ENCODE data around the gene EXOC3L4.
"Not testable (repeated sequence)": the region's sequence is repeated elsewhere in the genome, so short reads cannot be mapped to it uniquely, and the experiment has no call there.

EXOC3L4 gene

DNA sequence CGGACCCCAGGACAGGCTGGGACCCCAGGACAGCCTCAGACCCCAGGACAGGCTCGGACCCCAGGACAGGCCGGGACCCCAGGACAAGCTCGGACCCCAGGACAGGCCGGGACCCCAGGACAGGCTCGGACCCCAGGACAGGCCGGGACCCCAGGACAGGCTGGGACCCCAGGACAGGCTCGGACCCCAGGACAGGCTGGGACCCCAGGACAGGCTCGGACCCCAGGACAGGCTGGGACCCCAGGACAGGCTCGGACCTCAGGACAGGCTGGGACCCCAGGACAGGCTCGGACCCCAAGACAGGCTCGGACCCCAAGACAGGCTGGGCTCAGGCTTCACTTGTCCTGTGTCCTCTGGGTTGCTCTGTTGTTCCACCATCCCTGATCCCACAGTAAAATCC lies 60.9 kb downstream of the EXOC3L4 start:
- H3K4me1 Mint-ChIP-seq, H3K27ac Mint-ChIP-seq, H3K27me3 Mint-ChIP-seq, H3K9me3 Mint-ChIP-seq, H3K36me3 Mint-ChIP-seq, H3K4me3 Mint-ChIP-seq: not testable (repeated sequence)

DNA sequence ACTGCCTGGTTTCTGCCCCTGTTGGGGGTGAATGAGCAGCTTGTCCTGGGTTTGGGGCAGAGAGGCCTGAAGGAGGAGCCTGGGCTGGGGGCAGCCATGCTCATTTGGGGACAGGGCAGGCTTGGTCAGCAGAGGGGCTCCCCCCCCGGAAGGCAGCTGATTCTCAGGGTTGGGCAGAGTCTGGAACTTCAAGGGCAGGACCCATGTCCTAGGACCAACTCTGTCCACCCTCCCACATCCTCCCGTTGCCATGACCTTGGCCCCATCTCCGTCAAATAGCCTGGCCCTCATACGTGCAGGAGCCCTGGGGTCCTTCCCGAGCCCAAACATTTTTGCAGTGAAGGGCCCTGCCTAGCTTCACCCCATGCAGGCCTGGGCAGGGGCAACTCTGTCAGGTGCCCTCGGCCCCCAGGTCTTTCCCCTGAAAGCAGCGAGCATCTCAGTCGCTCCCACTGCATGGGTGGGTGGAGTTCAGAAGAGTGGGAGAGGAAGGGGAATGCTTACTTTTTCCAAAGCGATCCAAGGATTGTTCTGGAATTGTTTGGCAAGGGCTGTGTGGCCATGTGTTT lies 61.4 kb downstream of the EXOC3L4 start:
- Mint-ChIP-seq H3K27me3 (no peaks in the 10 kb centered on the region), H3K9me3 (no peaks in the 10 kb centered on the region), H3K27ac (no peak overlapping the region), H3K4me3 (no peak overlapping the region), H3K4me1 (peaks cover 2% of the 10 kb centered on the region), H3K36me3 (no peaks in the 10 kb centered on the region)

DNA sequence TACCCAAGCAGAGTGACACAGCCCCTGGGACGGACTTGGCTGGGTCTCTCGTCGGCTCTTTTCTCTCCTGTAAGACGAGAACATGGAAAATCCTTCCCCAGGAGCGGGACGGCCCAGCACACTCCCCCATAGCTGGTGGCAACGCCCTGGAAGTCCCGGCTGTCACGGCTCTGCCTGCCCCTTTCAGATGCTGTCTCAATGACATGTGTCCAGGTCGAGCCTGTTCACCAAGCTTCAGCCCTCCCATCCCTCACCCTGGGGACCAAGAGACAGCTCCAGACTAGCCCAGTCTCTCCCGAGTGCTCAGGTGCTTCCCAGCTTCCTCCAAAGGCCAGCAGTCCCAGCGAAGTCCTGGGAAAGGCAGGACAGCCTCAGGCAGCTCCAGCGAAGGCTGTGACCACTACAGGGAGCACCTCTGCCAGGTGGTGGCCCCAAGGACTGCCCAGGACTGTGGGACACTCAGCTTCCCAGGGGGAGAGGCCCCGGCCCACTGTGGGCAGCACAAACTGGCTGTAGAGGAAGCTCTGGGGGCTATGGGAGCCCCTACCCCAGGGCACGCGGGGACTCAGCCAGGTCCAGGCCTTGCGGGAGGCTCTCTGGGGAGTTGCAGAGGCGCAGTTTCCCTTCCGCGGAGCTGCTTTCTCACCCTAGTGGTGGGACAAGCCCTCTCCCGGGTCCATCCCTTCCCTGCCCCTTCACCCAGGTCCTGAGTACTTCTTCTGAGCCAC lies 62.3 kb downstream of the EXOC3L4 start:
- no peak overlapping the region for H3K4me3 Mint-ChIP-seq
- H3K27ac Mint-ChIP-seq, result no peak overlapping the region
- H3K36me3 Mint-ChIP-seq, result no peaks in the 10 kb centered on the region
- H3K27me3 Mint-ChIP-seq, result no peaks in the 10 kb centered on the region
- H3K9me3 Mint-ChIP-seq, result no peaks in the 10 kb centered on the region
- peaks cover 4% of the 10 kb centered on the region for H3K4me1 Mint-ChIP-seq

DNA sequence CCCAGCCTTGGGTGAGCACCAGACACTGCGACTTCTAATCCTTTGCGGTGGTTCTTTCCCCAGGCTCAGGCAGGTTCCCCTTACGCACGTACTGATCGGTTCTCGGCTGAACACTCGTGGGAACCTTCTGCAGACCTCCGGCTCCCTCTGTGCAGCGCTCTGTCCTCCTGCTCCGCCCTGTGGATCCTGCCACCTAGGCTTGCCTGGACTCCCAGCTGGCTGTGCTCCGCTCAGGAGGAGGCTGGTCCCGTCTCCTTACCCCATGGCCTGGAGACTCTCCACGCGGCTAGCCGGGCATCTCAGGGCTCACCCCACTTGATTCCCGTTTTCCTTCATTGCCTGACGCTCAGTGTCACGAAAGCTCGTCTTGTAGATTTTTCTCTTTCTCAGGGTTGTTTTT lies 63.4 kb downstream of the EXOC3L4 start:
- Mint-ChIP-seq H3K4me1 (peaks cover 4% of the 10 kb centered on the region), H3K36me3 (no peaks in the 10 kb centered on the region), H3K27me3 (no peaks in the 10 kb centered on the region), H3K4me3 (no peak overlapping the region), H3K9me3 (no peaks in the 10 kb centered on the region), H3K27ac (no peak overlapping the region)

DNA sequence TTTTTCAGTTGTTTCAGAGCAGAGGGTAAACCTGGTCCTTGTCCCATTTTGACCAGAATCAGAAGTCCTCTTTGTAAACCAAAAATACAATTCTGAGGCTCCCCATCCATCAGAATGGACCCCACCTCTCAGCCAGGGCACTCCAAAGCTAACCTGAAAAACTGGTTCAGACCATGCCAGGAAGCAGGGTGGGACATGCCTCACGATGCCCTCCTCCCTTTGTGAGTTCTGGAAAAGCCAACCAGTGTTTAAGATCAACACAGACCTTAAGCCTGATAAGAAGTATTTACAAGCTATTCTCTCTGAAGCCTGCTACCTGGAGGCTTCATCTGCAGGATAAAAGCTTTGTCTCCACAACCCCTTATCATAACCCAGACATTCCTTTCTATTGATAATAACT lies 64.2 kb downstream of the EXOC3L4 start:
- H3K36me3 Mint-ChIP-seq, result no peaks in the 10 kb centered on the region
- H3K27ac Mint-ChIP-seq, result no peak overlapping the region
- no peaks in the 10 kb centered on the region for H3K9me3 Mint-ChIP-seq
- H3K4me1 Mint-ChIP-seq, result peaks cover 4% of the 10 kb centered on the region
- no peak overlapping the region for H3K4me3 Mint-ChIP-seq
- no peaks in the 10 kb centered on the region for H3K27me3 Mint-ChIP-seq

All from activated naive CD4-positive, alpha-beta T cell treated with anti-CD3 and anti-CD28 coated beads, Interleukin-2, amount 50 U/mL, for 24 hours (primary cell).